T-helper 2 cell treated with Interferon-gamma antibody and Interleukin-4, amounts not matched to agents 100 ng/mL and 5 ng/mL, for 36 hours (primary cell): ENCODE data around the gene KLHL8. TPM values are rescaled to one million over a fixed set of nuclear protein-coding genes. Genes with fewer than 3 reads are reported as not detected.

Experiments used
- intact Hi-C: fragments of 100-400 bp; cut with micrococcal nuclease; formaldehyde crosslinking; loops from one replicate; pipeline ENCODE4 v1.15.1; 2023
- total RNA-seq: library from RNA; stranded (reverse); gene quantifications from 2 replicates; pipeline ENCODE4 v1.2.3, GENCODE V29; 2022

The KLHL8 gene
- total RNA-seq, 1 donor from 2014 or later, result 11.4 TPM

DNA sequence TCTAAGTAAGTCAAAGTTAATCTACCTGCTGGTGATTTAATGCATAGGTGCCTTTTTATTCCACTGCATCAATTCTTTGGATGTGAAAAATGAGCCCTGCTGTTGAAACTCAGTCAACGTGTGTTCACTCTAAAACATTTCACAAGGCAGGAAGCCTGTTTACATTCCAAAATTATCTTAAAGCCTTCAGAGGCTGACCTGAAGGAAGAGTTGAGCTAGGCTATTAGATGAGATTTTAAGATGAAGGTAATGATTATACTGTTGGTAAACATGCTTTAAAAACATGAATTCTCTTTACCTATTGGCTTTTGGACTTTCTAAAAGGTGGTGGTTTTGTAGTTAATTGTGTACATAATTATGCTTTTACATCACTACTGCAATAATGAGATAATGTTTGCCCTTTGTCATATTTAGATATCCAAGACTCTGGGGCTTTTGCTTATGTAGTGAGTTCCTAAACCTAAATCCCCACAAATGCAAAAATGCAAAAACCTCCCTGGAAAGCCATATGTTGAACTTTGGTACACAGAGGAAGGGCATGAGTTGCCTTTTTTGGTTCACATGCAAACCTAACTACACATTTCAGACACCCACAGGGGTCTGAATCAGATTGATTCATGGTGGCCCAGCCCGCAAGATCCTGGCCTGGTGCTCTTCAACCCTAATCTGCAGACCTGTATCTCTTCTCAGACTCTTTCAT, 92.3 kb downstream of the KLHL8 start:
- intact Hi-C loops, result no loop called here

DNA sequence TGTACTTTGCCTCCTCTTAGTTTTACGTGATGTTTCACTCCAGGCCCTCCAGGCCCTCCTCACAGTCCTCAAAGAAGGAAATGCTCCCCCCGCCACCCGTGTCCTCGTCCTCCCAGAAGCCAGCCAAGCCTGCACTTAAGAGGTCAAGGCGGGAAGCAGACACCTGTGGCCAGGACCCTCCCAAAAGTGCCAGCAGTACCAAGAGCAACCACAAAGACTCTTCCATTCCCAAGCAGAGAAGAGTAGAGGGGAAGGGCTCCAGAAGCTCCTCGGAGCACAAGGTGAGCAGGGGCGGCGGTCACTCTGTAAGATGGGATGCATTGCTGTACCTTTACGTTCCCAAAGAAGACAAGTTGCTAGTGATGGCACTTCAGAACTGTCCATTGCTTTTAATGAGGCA, 94.4 kb downstream of the KLHL8 start:
- intact Hi-C loops, result no loop called here

DNA sequence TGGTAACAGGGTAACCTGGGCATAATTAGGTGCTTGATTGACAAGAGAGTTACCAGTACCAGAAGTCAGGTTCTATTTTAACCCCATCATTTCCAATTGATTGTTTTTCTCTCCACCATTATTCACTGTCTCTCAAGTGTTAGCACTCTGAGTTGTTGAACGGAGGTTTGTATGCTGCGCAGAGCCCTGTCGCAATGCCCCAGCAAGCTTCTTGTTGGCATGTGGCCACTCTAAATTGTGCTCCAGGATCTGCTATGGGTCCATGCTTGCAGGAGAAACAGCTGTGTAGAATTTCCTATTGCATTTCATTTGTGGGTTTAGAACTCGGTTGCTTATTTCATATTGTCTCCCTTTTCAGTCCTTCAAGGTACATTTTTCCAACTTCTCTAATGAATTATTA, 98.2 kb downstream of the KLHL8 start:
- intact Hi-C loops, result no loop called here

DNA sequence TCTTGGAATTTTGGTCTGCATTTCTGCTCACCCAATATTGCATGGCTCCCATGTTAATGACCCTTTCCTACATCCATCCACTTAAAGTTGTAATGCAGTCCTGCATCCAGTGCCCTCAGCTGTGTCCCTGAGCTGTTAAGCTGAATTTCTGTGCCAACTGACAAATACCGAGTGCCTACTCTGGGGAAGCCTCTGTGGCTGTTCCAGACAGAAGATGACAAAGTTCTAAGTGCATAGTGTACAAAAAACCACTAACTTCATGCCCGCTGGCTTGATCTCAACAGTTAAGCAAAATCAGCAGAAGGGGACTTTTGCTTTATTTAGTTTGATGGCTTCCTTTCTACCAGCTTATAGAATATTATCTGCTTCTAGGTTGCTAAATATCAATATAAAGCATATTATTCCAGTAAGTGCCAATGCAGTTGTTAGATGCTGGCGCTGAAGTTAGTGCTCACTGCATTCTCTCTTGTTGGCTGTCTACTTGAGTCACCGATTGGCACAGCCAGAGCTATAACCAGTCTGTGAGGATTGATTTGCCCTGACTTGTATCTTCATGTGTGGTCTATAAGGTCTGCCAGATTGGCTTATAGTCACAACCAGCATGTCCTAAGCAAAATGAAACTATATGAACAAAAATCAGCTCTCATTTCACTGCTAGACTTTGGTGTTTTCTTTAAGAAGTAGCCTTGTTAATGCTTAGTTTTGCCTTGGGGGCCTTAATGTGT, 98.9 kb downstream of the KLHL8 start:
- intact Hi-C loops, result no loop called here

DNA sequence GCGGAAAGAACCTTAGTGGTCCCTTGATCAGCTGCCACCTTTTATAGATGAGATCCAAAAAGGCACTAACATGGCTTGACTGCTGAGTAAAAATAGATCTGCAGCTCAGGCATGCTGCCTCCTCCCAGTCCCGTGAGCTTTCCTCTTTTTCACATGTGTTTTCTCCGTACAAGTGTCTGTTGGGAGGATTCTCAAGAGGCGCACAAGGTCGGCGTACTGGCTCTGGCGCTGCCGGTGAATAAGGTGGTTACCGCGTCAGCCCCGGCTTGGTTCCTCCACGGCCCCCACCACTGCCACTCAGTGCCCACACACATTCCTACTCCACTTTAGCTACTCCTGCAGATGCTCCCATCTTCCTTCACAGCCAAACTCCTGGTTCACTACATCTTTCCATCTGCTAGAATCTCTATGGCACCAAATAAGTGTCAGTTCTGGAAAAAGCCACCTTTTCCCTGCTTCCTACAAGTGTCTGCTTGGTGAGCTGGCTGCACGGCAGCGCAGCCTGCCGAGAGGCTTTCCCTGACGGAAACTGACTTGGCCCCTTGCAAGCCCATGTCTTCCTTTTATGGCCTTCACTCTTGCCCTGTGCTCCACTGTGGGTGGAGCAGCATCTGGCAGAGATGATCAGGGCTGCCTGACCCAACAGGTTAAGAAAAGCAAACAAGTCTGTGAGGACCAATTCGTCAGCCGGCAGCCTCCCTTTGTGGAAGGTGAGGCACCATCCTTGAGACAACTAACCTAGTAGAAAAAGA, 99.8 kb downstream of the KLHL8 start:
- intact Hi-C loops, result no loop called here

DNA sequence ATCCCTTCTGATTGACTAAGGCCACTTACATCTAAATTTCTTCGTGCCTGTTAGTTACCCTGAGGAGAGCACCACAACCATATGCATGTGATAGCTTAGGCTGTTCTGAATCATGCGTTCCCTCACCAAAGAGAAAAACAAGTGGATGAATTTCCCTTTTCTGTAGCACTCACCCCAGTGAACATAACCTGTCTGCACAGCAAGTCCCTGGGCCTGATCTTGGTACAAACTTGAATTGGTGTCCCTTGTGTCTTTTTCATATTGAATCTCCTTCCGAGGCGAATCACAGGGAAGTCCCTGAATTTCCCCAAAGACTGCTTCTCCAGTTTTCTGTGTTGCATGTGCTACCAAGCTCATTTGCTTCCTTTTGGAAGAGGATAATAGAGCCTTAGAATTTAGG, 100.4 kb downstream of the KLHL8 start:
- intact Hi-C loops, result no loop called here

DNA sequence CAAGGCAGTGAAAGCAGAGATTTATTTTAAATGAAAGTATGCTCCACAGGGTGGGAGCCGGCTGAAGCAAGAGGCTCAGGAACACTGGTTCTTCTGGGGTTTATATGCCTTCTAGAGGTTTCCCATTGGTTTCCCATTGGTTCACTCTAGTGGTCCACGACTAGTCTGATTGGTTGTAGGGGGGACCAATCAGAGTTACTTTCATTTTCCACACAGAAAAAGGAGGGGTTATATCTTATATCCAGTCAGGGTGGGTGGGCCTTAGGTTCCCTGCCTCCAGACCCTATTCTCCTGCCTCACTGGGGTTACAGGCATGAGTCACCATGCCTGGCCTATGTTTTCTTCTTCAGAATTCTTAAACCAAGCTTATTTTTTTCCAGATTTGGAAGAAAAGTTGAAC, 101.6 kb downstream of the KLHL8 start:
- intact Hi-C loops, result no loop called here

DNA sequence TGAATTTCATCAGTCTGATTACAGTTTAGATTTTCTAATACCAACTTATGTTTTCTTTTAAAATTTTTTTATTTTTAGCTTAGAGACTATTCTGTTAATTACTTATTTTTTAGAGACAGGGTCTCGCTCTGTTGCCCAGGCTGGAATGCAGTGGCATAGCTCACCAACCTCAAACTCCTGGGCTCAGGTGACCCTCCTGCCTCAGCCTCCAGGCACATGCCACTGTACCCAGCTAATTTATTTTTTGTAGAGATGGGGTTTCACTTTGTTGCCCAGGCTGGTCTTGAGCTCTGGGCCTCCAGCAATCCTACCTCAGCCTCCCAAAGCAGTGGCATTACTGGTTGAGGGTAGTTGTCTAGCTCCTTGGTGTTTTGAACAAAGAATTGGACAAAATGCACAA, 102.0 kb downstream of the KLHL8 start:
- intact Hi-C loops, result no loop called here

DNA sequence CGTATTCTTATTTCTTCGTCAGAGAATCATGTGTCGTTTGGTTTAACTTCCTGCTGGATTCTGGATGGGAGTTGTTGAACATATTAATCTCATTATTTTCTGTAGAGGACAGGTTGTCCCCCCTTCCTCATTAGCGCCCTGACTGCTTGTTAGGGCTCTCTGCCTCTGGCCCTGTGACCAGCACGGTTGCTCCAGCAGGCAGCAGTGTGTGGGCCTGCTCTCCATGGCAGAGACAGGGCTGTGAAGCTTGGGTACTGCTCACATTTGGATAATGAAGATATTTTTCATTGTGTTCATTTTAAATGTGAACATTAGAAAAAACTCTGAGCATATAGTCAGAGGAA, 102.7 kb downstream of the KLHL8 start:
- intact Hi-C loops, result no loop called here

DNA sequence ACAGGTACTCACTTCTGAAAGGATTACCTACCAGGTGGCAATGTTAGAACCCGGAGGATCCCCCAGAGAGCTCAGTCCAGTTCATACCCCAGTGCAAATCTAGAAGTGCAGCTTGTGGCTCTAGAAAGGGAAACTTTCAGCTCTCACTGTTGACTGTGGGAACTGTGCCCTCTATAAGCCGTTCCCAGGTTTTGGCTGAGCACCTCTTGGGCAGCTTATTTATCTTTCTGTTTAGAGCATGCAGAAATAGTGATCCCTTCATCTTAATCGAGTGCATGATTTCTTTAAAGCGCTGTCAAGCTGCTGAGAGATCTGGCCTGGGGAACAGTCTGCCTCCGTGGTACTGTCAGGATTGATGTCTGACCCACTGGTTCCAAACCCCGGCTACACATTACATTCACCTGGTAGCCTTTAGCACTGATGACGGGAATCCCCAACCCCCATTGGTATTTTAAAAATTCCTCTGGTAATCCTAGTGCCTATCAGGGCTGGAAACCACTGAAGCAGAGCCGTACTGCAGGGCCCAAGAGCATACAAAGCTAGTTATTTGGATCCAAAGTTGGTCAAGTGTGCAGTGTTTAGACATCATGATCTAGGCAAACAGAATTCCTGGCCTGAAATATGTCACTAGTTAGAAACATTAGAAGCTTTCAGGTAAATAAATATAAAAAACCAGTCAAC, 103.2 kb downstream of the KLHL8 start:
- intact Hi-C loops, result no loop called here

DNA sequence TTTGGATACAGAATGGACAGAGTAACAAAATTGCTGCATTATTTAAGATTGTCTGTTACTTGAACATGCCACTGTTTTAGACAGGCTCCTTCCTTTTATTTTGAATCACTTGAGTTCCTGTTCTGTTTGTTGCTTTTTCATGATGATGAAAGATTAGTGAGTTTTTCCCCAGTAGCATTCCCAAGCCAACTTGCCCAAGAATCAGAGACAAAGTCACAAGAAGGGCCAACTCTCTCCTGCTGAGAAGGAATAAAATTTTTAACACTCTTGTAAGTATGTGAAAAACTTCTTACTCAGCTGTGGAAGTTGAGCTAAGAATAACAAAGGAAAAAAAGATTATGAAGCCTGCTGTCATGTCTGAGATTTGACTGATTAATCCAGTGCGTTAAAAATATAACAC, 104.2 kb downstream of the KLHL8 start:
- intact Hi-C loops, result no loop called here

DNA sequence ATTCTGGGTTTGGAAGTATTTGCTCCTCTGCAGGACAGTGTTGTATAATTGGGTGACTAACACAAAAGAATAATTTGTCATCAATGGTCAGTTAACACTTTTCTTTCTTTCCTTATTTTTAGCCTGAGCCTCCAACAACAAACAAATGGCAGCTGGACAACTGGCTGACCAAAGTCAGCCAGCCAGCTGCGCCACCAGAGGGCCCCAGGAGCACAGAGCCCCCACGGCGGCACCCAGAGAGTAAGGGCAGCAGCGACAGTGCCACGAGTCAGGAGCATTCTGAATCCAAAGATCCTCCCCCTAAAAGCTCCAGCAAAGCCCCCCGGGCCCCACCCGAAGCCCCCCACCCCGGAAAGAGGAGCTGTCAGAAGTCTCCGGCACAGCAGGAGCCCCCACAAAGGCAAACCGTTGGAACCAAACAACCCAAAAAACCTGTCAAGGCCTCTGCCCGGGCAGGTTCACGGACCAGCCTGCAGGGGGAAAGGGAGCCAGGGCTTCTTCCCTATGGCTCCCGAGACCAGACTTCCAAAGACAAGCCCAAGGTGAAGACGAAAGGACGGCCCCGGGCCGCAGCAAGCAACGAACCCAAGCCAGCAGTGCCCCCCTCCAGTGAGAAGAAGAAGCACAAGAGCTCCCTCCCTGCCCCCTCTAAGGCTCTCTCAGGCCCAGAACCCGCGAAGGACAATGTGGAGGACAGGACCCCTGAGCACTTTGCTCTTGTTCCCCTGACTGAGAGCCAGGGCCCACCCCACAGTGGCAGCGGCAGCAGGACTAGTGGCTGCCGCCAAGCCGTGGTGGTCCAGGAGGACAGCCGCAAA, 106.0 kb downstream of the KLHL8 start:
- intact Hi-C loops, result no loop called here

DNA sequence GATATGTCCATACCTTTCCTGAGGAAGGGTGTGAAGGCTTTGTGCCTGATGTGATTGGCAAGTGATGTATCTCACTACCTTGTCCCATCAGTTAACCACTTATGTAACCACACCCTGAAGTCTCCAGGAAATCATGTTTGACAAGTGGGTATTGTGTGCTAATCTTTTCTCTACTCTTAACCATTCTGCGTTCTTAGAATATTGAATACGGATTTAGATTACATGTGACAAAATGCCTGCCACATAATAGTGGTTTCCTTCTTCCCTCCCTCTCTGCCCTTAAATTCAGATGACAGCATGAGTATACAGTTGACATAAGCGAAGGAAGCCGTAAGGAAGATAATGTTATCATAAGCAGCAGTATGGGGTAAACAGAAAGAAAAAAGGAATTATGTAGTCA, 108.4 kb downstream of the KLHL8 start:
- intact Hi-C loops, result no loop called here

Other genes starting within 250 kb of the KLHL8 start
- 0.25 and 0.41 TPM in 2 replicates for gene HSD17B13, start 102.3 kb upstream of the KLHL8 start, total RNA-seq
- 27.8 and 28.6 TPM in 2 replicates for gene HSD17B11, start 170.6 kb upstream of the KLHL8 start, total RNA-seq
- 11.4 and 13.1 TPM in 2 replicates for gene NUDT9, start 202.0 kb upstream of the KLHL8 start, total RNA-seq